Naive thymus-derived CD4-positive, alpha-beta T cell (primary cell): ENCODE data around the gene PHF19. TPM values are rescaled to one million over a fixed set of nuclear protein-coding genes. Genes with fewer than 3 reads are reported as not detected.
A peak's percentile ranks its signal among the peaks of the same experiment; 100 is the strongest.

Experiments used
- ATAC-seq: fragments of 150-1000 bp; cut with Tn5 transposase; 2 replicates; pipeline ENCODE4 v1.10.0; 2021; ENCODE audit warnings: mild to moderate bottlenecking, moderate library complexity
- CTCF ChIA-PET: fragments of 350-600 bp; sonication (Branson Sonifier 250); formaldehyde crosslinking; loops from one replicate; lab custom pipeline; 2021; ENCODE audit warnings: antibody characterized with exemption; lab: Charles Lee
- POLR2A ChIA-PET: fragments of 350-600 bp; sonication (Branson Sonifier 250); formaldehyde crosslinking; loops from one replicate; lab custom pipeline; 2021; ENCODE audit warnings: antibody characterized with exemption, inconsistent platforms; lab: Charles Lee
- DNase-seq, 9 donors: peaks; one replicate each; pipeline versions ENCODE4 v3.0.0 to v3.0.0-alpha.2; 2020 to 2022; ENCODE audit warnings: mixed read lengths in 1 of 9
- H3K27ac ChIP-seq: one replicate; pipeline ENCODE4 v1.7.0; 2013; ENCODE audit warnings: mild to moderate bottlenecking, low read depth, low read length, moderate library complexity
- H3K27me3 ChIP-seq, 2 donors: one replicate each; pipeline ENCODE4 v1.7.0; 2013; ENCODE audit warnings: low read length in 2 of 2, mild to moderate bottlenecking in 2 of 2, moderate library complexity in 2 of 2; ENCODE audit not compliant: control insufficient read depth in 2 of 2, insufficient read depth in 2 of 2
- H3K36me3 ChIP-seq, 3 experiments: 1 replicate in 2 of 3; 2 replicates in 1 of 3; pipeline ENCODE4 v1.7.0; 2013; ENCODE audit warnings: low read length in 3 of 3, mild to moderate bottlenecking in 3 of 3, moderate library complexity in 1 of 3; ENCODE audit not compliant: insufficient read depth in 3 of 3, control insufficient read depth in 2 of 3
- H3K4me1 ChIP-seq, 2 donors: one replicate each; pipeline ENCODE4 v1.7.0; 2013; ENCODE audit warnings: low read length in 2 of 2, mild to moderate bottlenecking in 2 of 2, moderate library complexity in 1 of 2; ENCODE audit not compliant: control insufficient read depth in 2 of 2, insufficient read depth in 2 of 2
- H3K4me3 ChIP-seq: 2 replicates; pipeline ENCODE4 v1.7.0; 2013; ENCODE audit warnings: mild to moderate bottlenecking, low read length
- H3K9me3 ChIP-seq, 3 experiments: 1 replicate in 2 of 3; 2 replicates in 1 of 3; pipeline ENCODE4 v1.7.0; 2013; ENCODE audit warnings: low read length in 3 of 3; ENCODE audit not compliant: control insufficient read depth in 2 of 3
- H3K27ac Mint-ChIP-seq, 9 donors: one replicate each; pipeline ENCODE4 v1.8.0; 2020 to 2022; ENCODE audit warnings: mixed read lengths in 9 of 9, mild to moderate bottlenecking in 8 of 9, moderate library complexity in 5 of 9, inconsistent platforms in 2 of 9
- H3K27me3 Mint-ChIP-seq, 5 donors: one replicate each; pipeline ENCODE4 v1.8.0; 2021 to 2022; ENCODE audit warnings: mixed read lengths in 5 of 5, mild to moderate bottlenecking in 1 of 5
- H3K36me3 Mint-ChIP-seq, 5 donors: one replicate each; pipeline ENCODE4 v1.8.0; 2020 to 2022; ENCODE audit warnings: mixed read lengths in 5 of 5, mild to moderate bottlenecking in 3 of 5, inconsistent platforms in 1 of 5
- H3K4me1 Mint-ChIP-seq, 7 donors: one replicate each; pipeline ENCODE4 v1.8.0; 2020 to 2022; ENCODE audit warnings: mixed read lengths in 7 of 7, mild to moderate bottlenecking in 3 of 7, inconsistent platforms in 1 of 7
- H3K4me3 Mint-ChIP-seq, 10 donors: one replicate each; pipeline ENCODE4 v1.8.0; 2020 to 2022; ENCODE audit warnings: mild to moderate bottlenecking in 10 of 10, mixed read lengths in 10 of 10, moderate library complexity in 6 of 10, inconsistent platforms in 2 of 10
- H3K9me3 Mint-ChIP-seq, 11 donors: one replicate each; pipeline ENCODE4 v1.8.0; 2020 to 2022; ENCODE audit warnings: mixed read lengths in 11 of 11, mild to moderate bottlenecking in 4 of 11, inconsistent platforms in 1 of 11, moderate library complexity in 1 of 11
- intact Hi-C, 2 donors: fragments of 100-400 bp; cut with micrococcal nuclease; formaldehyde crosslinking; loops; one replicate each; pipeline ENCODE4 v1.15.1; 2023
- polyA plus RNA-seq, 2 donors: library from polyadenylated mRNA; unstranded; fragments of 300-500 nt; fragmentation: Illumina TruSeq; gene quantifications; one replicate each; pipeline ENCODE4 v1.2.3, GENCODE V29; 2021
- total RNA-seq, 6 experiments: library from RNA in 5 of 6; stranded (reverse) in 5 of 6; gene quantifications; 1 replicate in 5 of 6; 2 replicates in 1 of 6; pipeline ENCODE4 v1.2.3 and lab custom pipeline; 2021 to 2026

PHF19 gene
- total and polyA plus RNA-seq, 7 experiments from 2014 or later: 13.1 to 271 (median 84.0) TPM

DNA sequence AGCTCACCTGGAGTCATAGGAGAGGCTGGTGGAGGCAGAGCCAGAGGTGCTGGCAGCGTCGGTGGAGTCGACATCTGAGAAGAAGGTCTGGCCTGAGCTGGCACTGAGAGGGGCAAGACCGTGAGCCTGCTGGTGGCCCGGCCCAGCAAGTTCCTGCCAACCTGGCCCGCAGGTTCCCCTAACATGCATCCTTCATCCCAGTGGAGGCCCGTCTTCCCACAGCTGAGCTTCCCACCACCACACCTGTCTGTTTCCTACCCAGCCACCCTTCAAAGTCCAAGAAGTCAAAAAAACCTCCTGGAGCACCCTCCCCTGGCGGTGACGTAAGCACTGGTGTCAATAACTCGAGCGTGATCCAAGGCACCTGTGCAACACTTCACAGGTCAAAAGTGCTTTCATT lies 16.9 kb downstream of the PHF19 start:
- H3K36me3 Mint-ChIP-seq: peaks cover 5 to 52% (median 24%) of the 10 kb centered on the region in 5 donors
- CTCF ChIA-PET: no interaction called here
- Histone ChIP-seq H3K4me1 (no peaks in the 10 kb centered on the region), H3K9me3 (no peaks in the 10 kb centered on the region), H3K27me3 (no peaks in the 10 kb centered on the region), H3K4me3 (no peak overlapping the region), H3K27ac (no peak overlapping the region), H3K36me3 (peaks cover 0 to 92% (median 14%) of the 10 kb centered on the region in 3 experiments)
- peaks cover 4 to 15% (median 7%) of the 10 kb centered on the region in 7 donors for H3K4me1 Mint-ChIP-seq
- no peaks in the 10 kb centered on the region for H3K27me3 Mint-ChIP-seq
- no peak for ATAC-seq
- POLR2A ChIA-PET: interaction anchor here (0.6 to 1.6 kb wide), 7 partner anchors 8 to 81 kb away, joined by 3 to 10 read pairs (median 3); partner anchors contain the start of genes FBXW2 and TRAF1
- no peaks in the 10 kb centered on the region for H3K9me3 Mint-ChIP-seq
- intact Hi-C loops: no loop called here
- H3K27ac Mint-ChIP-seq: peak overlapping the region in 1 of 9 donors; percentile 59
- DNase-seq: no peak
- no peak overlapping the region for H3K4me3 Mint-ChIP-seq

DNA sequence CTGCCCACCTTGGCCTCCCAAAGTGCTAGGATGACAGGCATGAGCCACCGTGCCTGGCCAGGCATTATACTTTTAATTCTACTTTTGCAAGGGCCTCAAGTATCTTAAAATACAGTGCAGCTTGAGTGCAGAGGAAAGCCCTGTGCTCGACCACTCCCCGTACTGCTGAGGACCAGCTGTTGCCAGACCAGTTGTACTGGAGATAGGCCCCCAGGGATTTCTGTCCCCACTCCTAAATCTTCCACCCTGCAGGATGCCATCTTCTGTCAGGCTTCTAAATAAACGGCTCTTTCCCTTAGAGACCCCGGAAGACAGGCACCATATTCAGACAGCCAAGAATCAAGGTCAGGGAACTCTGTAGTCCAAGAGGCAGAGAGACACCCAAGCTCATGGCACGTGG lies 17.6 kb downstream of the PHF19 start:
- ChIA-PET CTCF (interaction anchor here (1.1 kb wide), 1 partner anchor 201 kb away, joined by 6 read pairs; no protein-coding TSS in a partner anchor), POLR2A (interaction anchor here (0.6 to 1.6 kb wide), 6 partner anchors 9 to 75 kb away, joined by 3 to 10 read pairs (median 3); partner anchors contain the start of genes FBXW2 and TRAF1)
- Histone ChIP-seq H3K4me3 (no peak overlapping the region), H3K36me3 (peaks cover 0 to 93% (median 14%) of the 10 kb centered on the region in 3 experiments), H3K4me1 (no peaks in the 10 kb centered on the region), H3K27ac (no peak overlapping the region), H3K27me3 (no peaks in the 10 kb centered on the region), H3K9me3 (no peaks in the 10 kb centered on the region)
- ATAC-seq (no peak), DNase-seq (no peak)
- no peaks in the 10 kb centered on the region for H3K9me3 Mint-ChIP-seq
- peaks cover 10 to 52% (median 24%) of the 10 kb centered on the region in 5 donors for H3K36me3 Mint-ChIP-seq
- no peak overlapping the region for H3K4me3 Mint-ChIP-seq
- peaks cover 4 to 19% (median 9%) of the 10 kb centered on the region in 7 donors for H3K4me1 Mint-ChIP-seq
- intact Hi-C loops: no loop called here
- no peaks in the 10 kb centered on the region for H3K27me3 Mint-ChIP-seq
- peak overlapping the region in 1 of 9 donors; percentile 9 for H3K27ac Mint-ChIP-seq

DNA sequence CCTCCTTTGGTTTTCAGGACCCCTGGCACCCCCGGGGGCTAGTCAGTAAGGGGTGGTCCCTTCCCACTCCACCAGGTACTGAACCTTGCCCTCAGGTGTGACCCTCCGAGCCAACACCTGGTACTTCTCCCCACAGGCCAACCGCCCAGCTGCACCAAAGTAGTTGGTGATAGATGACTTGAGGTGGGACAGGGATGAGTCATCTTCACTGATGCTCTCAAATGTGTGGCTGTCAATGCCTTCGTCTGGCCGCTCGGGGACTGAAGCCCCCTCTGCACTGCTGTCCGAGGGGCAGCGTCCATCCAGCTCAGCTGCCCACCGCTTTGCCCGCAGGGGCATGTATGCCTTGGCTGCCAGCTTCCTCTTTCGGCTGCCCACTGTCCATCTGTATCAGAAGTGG lies 19.1 kb downstream of the PHF19 start:
- no peaks in the 10 kb centered on the region for H3K9me3 ChIP-seq
- no peaks in the 10 kb centered on the region for H3K27me3 Mint-ChIP-seq

DNA sequence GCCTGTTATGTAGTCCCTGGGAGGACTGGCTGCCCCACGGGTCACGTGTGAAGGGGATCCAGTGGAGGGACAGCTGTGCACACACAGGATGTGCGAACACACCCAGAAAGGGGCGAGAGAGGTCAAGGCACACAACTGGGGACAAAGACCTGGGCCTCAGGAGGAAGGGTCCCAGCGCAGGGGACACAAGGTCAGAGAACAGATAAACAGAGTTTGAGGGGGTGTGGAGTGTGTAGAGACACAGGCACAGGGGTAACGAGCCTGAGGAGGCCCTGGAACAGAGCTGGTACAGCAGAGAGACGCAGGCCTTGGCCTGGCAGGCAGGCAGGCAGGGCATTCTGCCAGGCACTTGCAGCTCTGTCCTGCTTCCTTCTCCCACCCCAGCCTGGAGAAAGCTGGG lies 19.5 kb downstream of the PHF19 start:
- POLR2A ChIA-PET: interaction anchor here (0.6 to 3.8 kb wide), 3 partner anchors 10 to 32 kb away, joined by 3 to 26 read pairs (median 3); no protein-coding TSS in a partner anchor
- H3K36me3 ChIP-seq: peaks cover 0 to 83% (median 8%) of the 10 kb centered on the region in 3 experiments
- DNase-seq (no peak), ATAC-seq (no peak)
- peak overlapping the region in 1 of 9 donors; percentile 56 for H3K27ac Mint-ChIP-seq
- intact Hi-C loops: no loop called here
- H3K4me3 ChIP-seq: no peak overlapping the region
- H3K36me3 Mint-ChIP-seq: peaks cover 7 to 39% (median 16%) of the 10 kb centered on the region in 5 donors
- peaks cover 4 to 23% (median 17%) of the 10 kb centered on the region in 7 donors for H3K4me1 Mint-ChIP-seq
- H3K27ac ChIP-seq: peak overlapping the region; percentile 6
- CTCF ChIA-PET: no interaction called here
- H3K4me1 ChIP-seq: no peaks in the 10 kb centered on the region
- H3K9me3 ChIP-seq: no peaks in the 10 kb centered on the region
- no peak overlapping the region for H3K4me3 Mint-ChIP-seq
- H3K27me3 Mint-ChIP-seq: no peaks in the 10 kb centered on the region
- no peaks in the 10 kb centered on the region for H3K9me3 Mint-ChIP-seq
- H3K27me3 ChIP-seq: no peaks in the 10 kb centered on the region

More for the DNA sequence above, 19.1 kb downstream of the PHF19 start:
- peak overlapping the region in 3 of 9 donors; percentile 12 to 48 (median 30) for H3K27ac Mint-ChIP-seq
- CTCF ChIA-PET: no interaction called here
- no peaks in the 10 kb centered on the region for H3K9me3 Mint-ChIP-seq
- Histone ChIP-seq H3K4me3 (no peak overlapping the region), H3K36me3 (peaks cover 0 to 84% (median 8%) of the 10 kb centered on the region in 3 experiments), H3K27ac (peak overlapping the region; percentile 6), H3K27me3 (no peaks in the 10 kb centered on the region), H3K4me1 (no peaks in the 10 kb centered on the region)
- intact Hi-C loops: no loop called here
- DNase-seq: no peak
- peaks cover 7 to 41% (median 18%) of the 10 kb centered on the region in 5 donors for H3K36me3 Mint-ChIP-seq
- peaks cover 4 to 19% (median 13%) of the 10 kb centered on the region in 7 donors for H3K4me1 Mint-ChIP-seq
- H3K4me3 Mint-ChIP-seq: no peak overlapping the region
- POLR2A ChIA-PET: interaction anchor here (0.6 to 3.8 kb wide), 2 partner anchors 11 to 32 kb away, joined by 3 to 26 read pairs; no protein-coding TSS in a partner anchor
- ATAC-seq: no peak

DNA sequence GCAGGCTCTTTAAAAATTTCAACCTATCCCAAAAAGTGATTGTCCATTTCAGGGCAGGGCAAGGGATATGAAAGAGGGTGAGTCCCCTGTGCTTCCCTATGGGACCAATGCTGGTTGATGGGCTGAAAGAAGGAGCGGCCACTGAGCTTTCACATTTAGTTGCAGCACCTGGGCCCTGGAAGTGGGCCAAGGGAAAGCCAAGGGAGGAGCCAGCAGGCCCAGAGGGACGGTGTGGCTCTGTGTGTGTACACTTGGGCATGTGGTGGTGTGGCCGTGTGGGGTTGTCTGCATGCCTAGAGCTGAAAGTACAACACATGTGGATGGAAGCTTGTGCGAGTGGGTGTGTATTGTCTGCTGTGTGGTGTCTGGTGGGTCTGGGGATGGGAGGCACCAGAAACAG lies 20.3 kb downstream of the PHF19 start:
- H3K4me1 ChIP-seq: no peaks in the 10 kb centered on the region
- peaks cover 0 to 79% (median 8%) of the 10 kb centered on the region in 3 experiments for H3K36me3 ChIP-seq
- H3K36me3 Mint-ChIP-seq: peaks cover 7 to 38% (median 16%) of the 10 kb centered on the region in 5 donors
- H3K27me3 ChIP-seq: no peaks in the 10 kb centered on the region
- H3K4me3 ChIP-seq: no peak overlapping the region
- CTCF ChIA-PET: no interaction called here
- H3K9me3 Mint-ChIP-seq: no peaks in the 10 kb centered on the region
- H3K9me3 ChIP-seq: no peaks in the 10 kb centered on the region
- POLR2A ChIA-PET: interaction anchor here (0.6 to 3.8 kb wide), 3 partner anchors 9 to 13 kb away, joined by 3 to 26 read pairs (median 8); no protein-coding TSS in a partner anchor
- intact Hi-C loops: no loop called here
- peaks cover 4 to 23% (median 18%) of the 10 kb centered on the region in 7 donors for H3K4me1 Mint-ChIP-seq
- no peak overlapping the region for H3K4me3 Mint-ChIP-seq
- H3K27me3 Mint-ChIP-seq: no peaks in the 10 kb centered on the region
- no peak for DNase-seq
- no peak overlapping the region for H3K27ac ChIP-seq
- no peak for ATAC-seq
- peak overlapping the region in 2 of 9 donors; percentile 21 to 36 for H3K27ac Mint-ChIP-seq

DNA sequence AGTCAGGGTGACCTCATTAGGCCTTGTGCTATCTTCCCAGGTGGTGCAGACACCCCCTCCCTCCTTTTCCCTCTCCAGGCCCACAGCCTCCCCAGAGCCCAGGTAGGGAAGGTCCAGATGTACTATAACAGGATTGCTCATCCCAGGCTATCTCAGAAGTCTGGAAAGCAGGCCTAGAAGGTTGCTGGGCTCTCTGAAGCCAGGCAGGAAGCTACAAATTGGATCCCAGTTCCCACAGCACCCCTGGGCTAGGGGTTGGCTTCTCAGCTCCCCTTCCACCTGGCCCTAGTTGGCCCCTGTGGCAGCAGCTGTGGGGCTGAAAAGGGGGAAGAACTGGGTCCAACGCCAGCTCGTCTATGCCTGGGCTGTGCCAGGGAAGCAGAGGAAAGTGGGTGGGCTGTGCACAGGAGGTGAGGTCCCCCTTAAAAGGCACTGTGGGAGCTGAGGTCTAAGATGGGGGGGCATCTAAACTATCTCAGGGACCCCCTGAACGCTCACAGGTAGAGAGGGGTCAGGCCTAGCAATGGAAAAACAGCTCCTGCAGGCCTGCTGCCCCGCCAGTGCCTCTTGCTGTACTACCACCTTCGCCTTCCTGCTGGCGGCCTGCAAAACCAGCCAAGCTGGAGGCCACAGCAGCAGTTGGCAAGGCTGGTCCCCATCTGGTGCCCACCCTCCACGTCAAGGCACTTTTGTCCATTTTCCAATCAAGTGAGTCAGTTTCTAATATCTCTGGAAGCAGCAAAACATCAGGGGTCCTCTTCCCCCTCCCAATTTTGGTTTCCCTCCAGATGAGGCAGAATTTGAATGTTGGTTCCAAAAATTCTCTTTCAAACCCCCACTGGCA lies 20.9 kb downstream of the PHF19 start:
- Mint-ChIP-seq H3K36me3 (peaks cover 7 to 38% (median 13%) of the 10 kb centered on the region in 5 donors), H3K4me3 (no peak overlapping the region), H3K9me3 (no peaks in the 10 kb centered on the region), H3K4me1 (peaks cover 4 to 24% (median 18%) of the 10 kb centered on the region in 7 donors), H3K27me3 (no peaks in the 10 kb centered on the region), H3K27ac (peak overlapping the region in 7 of 9 donors; percentile 18 to 62 (median 55))
- no peak for ATAC-seq
- H3K27ac ChIP-seq: no peak overlapping the region
- no peak for DNase-seq
- H3K9me3 ChIP-seq: no peaks in the 10 kb centered on the region
- intact Hi-C loops: no loop called here
- H3K4me1 ChIP-seq: no peaks in the 10 kb centered on the region
- CTCF ChIA-PET: no interaction called here
- H3K4me3 ChIP-seq: no peak overlapping the region
- no peaks in the 10 kb centered on the region for H3K27me3 ChIP-seq
- POLR2A ChIA-PET: interaction anchor here (1.1 to 3.8 kb wide), 2 partner anchors 9 to 11 kb away, joined by 8 to 26 read pairs; no protein-coding TSS in a partner anchor
- H3K36me3 ChIP-seq: peaks cover 0 to 79% (median 8%) of the 10 kb centered on the region in 3 experiments
